Stimulated activated memory B cell treated with anti-CD40 and anti-IgM and Interleukin-4, amounts not matched to agents 10 μg/mL and 1 μg/mL and 100 μg/mL, for 72 hours (primary cell): Measurements from ENCODE around the gene SERINC5.
A peak's percentile ranks its signal among the peaks of the same experiment; 100 is the strongest.
"Not testable (repeated sequence)": the region's sequence is repeated elsewhere in the genome, so short reads cannot be mapped to it uniquely, and the experiment has no call there.

ENCODE experiments used
- ATAC-seq: fragments of 150-1000 bp; cut with Tn5 transposase; 2 replicates; pipeline ENCODE4 v1.10.0; 2021
- H3K27ac Mint-ChIP-seq: one replicate; pipeline ENCODE4 v1.8.0; 2022; ENCODE audit warnings: mild to moderate bottlenecking, mixed read lengths
- H3K27me3 Mint-ChIP-seq: one replicate; pipeline ENCODE4 v1.8.0; 2022; ENCODE audit warnings: mixed read lengths
- H3K36me3 Mint-ChIP-seq: one replicate; pipeline ENCODE4 v1.8.0; 2022; ENCODE audit warnings: mixed read lengths
- H3K4me1 Mint-ChIP-seq: one replicate; pipeline ENCODE4 v1.8.0; 2022; ENCODE audit warnings: mixed read lengths
- H3K4me3 Mint-ChIP-seq: one replicate; pipeline ENCODE4 v1.8.0; 2022; ENCODE audit warnings: mild to moderate bottlenecking, moderate library complexity, mixed read lengths
- H3K9me3 Mint-ChIP-seq: one replicate; pipeline ENCODE4 v1.8.0; 2022; ENCODE audit warnings: mixed read lengths

SERINC5 gene

GRCh38 chr5:80160242-80160641, 95.6 kb downstream of the SERINC5 start:
- Mint-ChIP-seq H3K36me3 (peaks cover 51% of the 10 kb centered on the region), H3K27ac (no peak overlapping the region)

GRCh38 chr5:80159133-80159815, 96.6 kb downstream of the SERINC5 start:
- no peaks in the 10 kb centered on the region for H3K4me1 Mint-ChIP-seq
- no peak overlapping the region for H3K4me3 Mint-ChIP-seq
- H3K27ac Mint-ChIP-seq: no peak overlapping the region
- H3K27me3 Mint-ChIP-seq: no peaks in the 10 kb centered on the region
- H3K36me3 Mint-ChIP-seq: peaks cover 52% of the 10 kb centered on the region
- peaks cover 9% of the 10 kb centered on the region for H3K9me3 Mint-ChIP-seq
- no peak for ATAC-seq

More at GRCh38 chr5:80160242-80160641, 95.6 kb downstream of the SERINC5 start:
- Mint-ChIP-seq H3K27me3 (no peaks in the 10 kb centered on the region), H3K9me3 (peaks cover 9% of the 10 kb centered on the region), H3K4me1 (no peaks in the 10 kb centered on the region), H3K4me3 (no peak overlapping the region)
- ATAC-seq: no peak

GRCh38 chr5:80156156-80156555, 99.7 kb downstream of the SERINC5 start:
- Mint-ChIP-seq H3K27me3 (no peaks in the 10 kb centered on the region), H3K4me3 (no peak overlapping the region), H3K9me3 (peaks cover under 1% of the 10 kb centered on the region), H3K27ac (no peak overlapping the region), H3K4me1 (no peaks in the 10 kb centered on the region), H3K36me3 (peaks cover 22% of the 10 kb centered on the region)
- ATAC-seq: no peak

- Mint-ChIP-seq H3K9me3 (no peaks in the 10 kb centered on the region), H3K27me3 (no peaks in the 10 kb centered on the region), H3K4me3 (no peak overlapping the region), H3K27ac (no peak overlapping the region), H3K36me3 (peaks cover 32% of the 10 kb centered on the region), H3K4me1 (no peaks in the 10 kb centered on the region)
- no peak for ATAC-seq
These were observed 101.1 kb downstream of the SERINC5 start for GRCh38 chr5:80154749-80155148.

- not testable (repeated sequence) for H3K9me3 Mint-ChIP-seq, H3K4me1 Mint-ChIP-seq, H3K27me3 Mint-ChIP-seq, H3K4me3 Mint-ChIP-seq, ATAC-seq, H3K27ac Mint-ChIP-seq
- H3K36me3 Mint-ChIP-seq: peaks cover 33% of the 10 kb centered on the region
These were observed 101.6 kb downstream of the SERINC5 start for GRCh38 chr5:80154289-80154688.

- Mint-ChIP-seq H3K27ac (no peak overlapping the region), H3K36me3 (peaks cover 33% of the 10 kb centered on the region), H3K4me3 (no peak overlapping the region), H3K4me1 (no peaks in the 10 kb centered on the region), H3K9me3 (no peaks in the 10 kb centered on the region), H3K27me3 (no peaks in the 10 kb centered on the region)
- ATAC-seq: no peak
These were observed 102.2 kb downstream of the SERINC5 start for GRCh38 chr5:80153586-80154126.

- no peaks in the 10 kb centered on the region for H3K27me3 Mint-ChIP-seq
- H3K27ac Mint-ChIP-seq: no peak overlapping the region
- no peaks in the 10 kb centered on the region for H3K9me3 Mint-ChIP-seq
- ATAC-seq: no peak
- peaks cover 33% of the 10 kb centered on the region for H3K36me3 Mint-ChIP-seq
- no peak overlapping the region for H3K4me3 Mint-ChIP-seq
- no peaks in the 10 kb centered on the region for H3K4me1 Mint-ChIP-seq
These were observed 103.1 kb downstream of the SERINC5 start for GRCh38 chr5:80152778-80153177.

GRCh38 chr5:80151890-80152289, 104.0 kb downstream of the SERINC5 start:
- H3K9me3 Mint-ChIP-seq: no peaks in the 10 kb centered on the region
- H3K36me3 Mint-ChIP-seq: peaks cover 33% of the 10 kb centered on the region
- no peak overlapping the region for H3K4me3 Mint-ChIP-seq
- ATAC-seq: no peak
- H3K4me1 Mint-ChIP-seq: no peaks in the 10 kb centered on the region
- peak overlapping the region; percentile 19 for H3K27ac Mint-ChIP-seq
- H3K27me3 Mint-ChIP-seq: no peaks in the 10 kb centered on the region

GRCh38 chr5:80150731-80151130, 105.1 kb downstream of the SERINC5 start:
- H3K27me3 Mint-ChIP-seq: no peaks in the 10 kb centered on the region
- H3K4me3 Mint-ChIP-seq: no peak overlapping the region
- no peaks in the 10 kb centered on the region for H3K4me1 Mint-ChIP-seq
- no peak for ATAC-seq
- no peak overlapping the region for H3K27ac Mint-ChIP-seq
- H3K9me3 Mint-ChIP-seq: no peaks in the 10 kb centered on the region
- peaks cover 27% of the 10 kb centered on the region for H3K36me3 Mint-ChIP-seq

- no peaks in the 10 kb centered on the region for H3K4me1 Mint-ChIP-seq
- ATAC-seq: no peak
- no peak overlapping the region for H3K27ac Mint-ChIP-seq
- no peaks in the 10 kb centered on the region for H3K9me3 Mint-ChIP-seq
- H3K4me3 Mint-ChIP-seq: no peak overlapping the region
- no peaks in the 10 kb centered on the region for H3K27me3 Mint-ChIP-seq
- peaks cover 19% of the 10 kb centered on the region for H3K36me3 Mint-ChIP-seq
These were observed 106.7 kb downstream of the SERINC5 start for GRCh38 chr5:80149161-80149609.

GRCh38 chr5:80147119-80147815, 108.6 kb downstream of the SERINC5 start:
- ATAC-seq: no peak
- Mint-ChIP-seq H3K27me3 (no peaks in the 10 kb centered on the region), H3K9me3 (no peaks in the 10 kb centered on the region), H3K4me3 (no peak overlapping the region), H3K4me1 (peaks cover 19% of the 10 kb centered on the region), H3K36me3 (peaks cover 32% of the 10 kb centered on the region), H3K27ac (no peak overlapping the region)

GRCh38 chr5:80146046-80146445, 109.8 kb downstream of the SERINC5 start:
- no peak overlapping the region for H3K4me3 Mint-ChIP-seq

GRCh38 chr5:80143491-80143890, 112.4 kb downstream of the SERINC5 start:
- peak overlapping the region; percentile 69 for H3K27ac Mint-ChIP-seq
- peaks cover 28% of the 10 kb centered on the region for H3K36me3 Mint-ChIP-seq
- peaks cover 23% of the 10 kb centered on the region for H3K4me1 Mint-ChIP-seq
- ATAC-seq: peak; percentile 72
- H3K9me3 Mint-ChIP-seq: no peaks in the 10 kb centered on the region
- H3K27me3 Mint-ChIP-seq: no peaks in the 10 kb centered on the region
- H3K4me3 Mint-ChIP-seq: no peak overlapping the region

More at GRCh38 chr5:80146046-80146445, 109.8 kb downstream of the SERINC5 start:
- no peak for ATAC-seq
- Mint-ChIP-seq H3K36me3 (peaks cover 40% of the 10 kb centered on the region), H3K9me3 (no peaks in the 10 kb centered on the region), H3K4me1 (peaks cover 23% of the 10 kb centered on the region), H3K27me3 (no peaks in the 10 kb centered on the region), H3K27ac (no peak overlapping the region)

- H3K36me3 Mint-ChIP-seq: peaks cover 28% of the 10 kb centered on the region
- peak; percentile 52 for ATAC-seq
- no peaks in the 10 kb centered on the region for H3K9me3 Mint-ChIP-seq
- no peak overlapping the region for H3K4me3 Mint-ChIP-seq
- peaks cover 23% of the 10 kb centered on the region for H3K4me1 Mint-ChIP-seq
- peak overlapping the region; percentile 69 for H3K27ac Mint-ChIP-seq
- H3K27me3 Mint-ChIP-seq: no peaks in the 10 kb centered on the region
These were observed 112.9 kb downstream of the SERINC5 start for GRCh38 chr5:80142996-80143395.

GRCh38 chr5:80141681-80142080, 114.2 kb downstream of the SERINC5 start:
- Mint-ChIP-seq H3K4me3 (no peak overlapping the region), H3K9me3 (no peaks in the 10 kb centered on the region), H3K4me1 (peaks cover 28% of the 10 kb centered on the region), H3K27ac (no peak overlapping the region), H3K36me3 (peaks cover 28% of the 10 kb centered on the region), H3K27me3 (no peaks in the 10 kb centered on the region)
- ATAC-seq: no peak
